ENCODE data around the gene EMID1.

Gene EMID1

GRCh38 chr22:29205594-29206371 is at the start of gene EMID1:
TSS of gene EMID1 (plus strand) at chr22:29205896. CDS start at chr22:29206039, 143 bp downstream.
- in situ Hi-C loops (cut with MboI; ENCODE audit: low sequenced_read_pairs) = no loop called here

GRCh38 chr22:29155966-29156365 is 49.7 kb upstream of the EMID1 start:
- in situ Hi-C loops (cut with MboI; ENCODE audit: low sequenced_read_pairs) = loop anchor here (10.0 kb wide), 1 partner anchor 99 kb away; no protein-coding TSS in a partner anchor

DNA sequence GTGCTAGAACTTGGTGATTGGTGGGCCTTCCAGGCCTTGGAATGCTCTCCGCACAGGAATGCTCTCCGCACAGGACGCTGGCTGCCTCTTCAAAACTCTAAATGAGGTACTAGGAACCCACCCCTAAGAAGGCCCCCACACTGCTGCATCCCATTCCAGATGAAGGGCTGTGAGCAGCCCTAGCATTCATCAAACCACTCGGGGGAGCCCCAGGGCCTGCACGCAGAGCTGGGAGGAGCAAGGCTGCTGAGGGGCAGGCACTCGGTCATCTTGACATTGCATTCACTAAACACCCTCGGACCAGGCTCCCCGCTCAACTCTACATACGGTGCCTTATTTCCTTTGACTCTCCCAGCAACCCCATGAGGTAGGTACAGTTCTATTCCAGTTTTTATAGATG is 49.2 kb upstream of the EMID1 start:
- in situ Hi-C loops (cut with MboI; ENCODE audit: low sequenced_read_pairs) = loop anchor here (10.0 kb wide), 1 partner anchor 98 kb away; no protein-coding TSS in a partner anchor

GRCh38 chr22:29157759-29158535 is 47.7 kb upstream of the EMID1 start:
- in situ Hi-C loops (cut with MboI; ENCODE audit: low sequenced_read_pairs) = loop anchor here (10.0 kb wide), 1 partner anchor 97 kb away; no protein-coding TSS in a partner anchor

GRCh38 chr22:29158546-29158945 is 47.1 kb upstream of the EMID1 start:
- in situ Hi-C loops (cut with MboI; ENCODE audit: low sequenced_read_pairs) = loop anchor here (10.0 kb wide), 1 partner anchor 96 kb away; no protein-coding TSS in a partner anchor

DNA sequence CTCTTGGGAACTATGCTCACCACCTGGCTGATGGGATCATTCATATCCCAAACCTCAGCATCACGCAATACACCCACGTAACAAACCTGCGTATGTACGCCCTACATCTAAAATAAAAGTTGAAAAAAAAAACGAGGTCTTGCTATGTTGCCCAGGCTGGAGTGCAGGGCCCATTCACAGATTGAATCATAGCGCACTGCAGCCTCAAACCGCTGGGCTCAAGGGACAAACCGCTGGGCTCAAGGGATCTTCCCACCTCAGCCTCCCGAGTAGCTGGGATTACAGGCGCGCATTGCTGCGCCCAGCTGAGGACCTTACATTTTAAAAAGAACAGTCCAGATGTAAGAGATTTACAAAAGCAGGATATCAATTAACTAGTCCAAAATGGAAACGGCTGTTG is 41.9 kb upstream of the EMID1 start:
- in situ Hi-C loops (cut with MboI; ENCODE audit: low sequenced_read_pairs) = no loop called here

- in situ Hi-C loops (cut with MboI; ENCODE audit: low sequenced_read_pairs) = no loop called here
These were observed 40.2 kb upstream of the EMID1 start for GRCh38 chr22:29165321-29166060.

- in situ Hi-C loops (cut with MboI; ENCODE audit: low sequenced_read_pairs) = no loop called here
These were observed 39.5 kb upstream of the EMID1 start for GRCh38 chr22:29166180-29166579.

DNA sequence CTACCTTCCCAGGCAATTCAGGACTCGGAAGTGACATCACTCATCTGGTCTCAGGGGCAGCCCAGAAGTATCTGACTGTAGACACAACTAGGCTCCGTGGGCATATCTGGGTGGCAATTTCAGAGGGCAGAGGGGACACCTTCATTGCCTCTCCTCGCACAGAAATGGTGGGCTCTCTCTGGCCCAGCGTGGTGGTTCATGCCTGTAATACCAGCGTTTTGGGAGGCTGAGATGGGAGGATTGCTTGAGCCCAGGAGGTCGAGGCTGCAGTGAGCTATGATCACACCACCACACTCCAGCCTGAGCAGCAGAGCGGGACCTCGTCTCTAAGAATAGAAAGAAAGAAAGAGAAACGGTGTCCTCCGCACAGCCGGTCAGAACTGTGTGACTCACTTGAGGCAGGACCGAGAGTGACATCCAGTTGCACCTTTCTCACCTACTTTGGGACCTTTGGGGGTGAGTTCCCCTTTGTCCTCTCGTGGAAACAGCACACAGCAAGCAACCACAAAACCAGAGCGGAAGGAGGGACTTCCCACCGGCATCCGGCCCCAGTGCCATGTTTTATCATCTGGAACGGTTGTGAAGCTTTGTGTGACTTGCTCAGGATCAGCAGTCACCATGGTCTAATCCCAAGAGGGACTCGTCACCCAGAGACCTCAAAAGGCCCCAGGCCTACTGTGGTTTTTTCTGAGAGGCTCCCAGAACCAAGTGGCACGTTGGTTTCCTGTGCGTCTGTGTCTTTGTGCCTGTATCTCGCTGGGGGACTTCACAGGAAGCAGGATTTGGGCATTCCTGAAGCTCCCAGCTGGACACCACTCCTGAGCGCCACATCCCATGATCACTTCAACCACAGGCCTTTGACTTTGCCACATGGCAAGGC is 38.4 kb upstream of the EMID1 start:
- in situ Hi-C loops (cut with MboI; ENCODE audit: low sequenced_read_pairs) = no loop called here

GRCh38 chr22:29171721-29172120 is 34.0 kb upstream of the EMID1 start:
- in situ Hi-C loops (cut with MboI; ENCODE audit: low sequenced_read_pairs) = no loop called here

- in situ Hi-C loops (cut with MboI; ENCODE audit: low sequenced_read_pairs) = no loop called here
These were observed 33.5 kb upstream of the EMID1 start for GRCh38 chr22:29172216-29172615.

GRCh38 chr22:29175312-29175835 is 30.3 kb upstream of the EMID1 start:
- in situ Hi-C loops (cut with MboI; ENCODE audit: low sequenced_read_pairs) = no loop called here

GRCh38 chr22:29183971-29184848 is 21.5 kb upstream of the EMID1 start:
- in situ Hi-C loops (cut with MboI; ENCODE audit: low sequenced_read_pairs) = no loop called here

DNA sequence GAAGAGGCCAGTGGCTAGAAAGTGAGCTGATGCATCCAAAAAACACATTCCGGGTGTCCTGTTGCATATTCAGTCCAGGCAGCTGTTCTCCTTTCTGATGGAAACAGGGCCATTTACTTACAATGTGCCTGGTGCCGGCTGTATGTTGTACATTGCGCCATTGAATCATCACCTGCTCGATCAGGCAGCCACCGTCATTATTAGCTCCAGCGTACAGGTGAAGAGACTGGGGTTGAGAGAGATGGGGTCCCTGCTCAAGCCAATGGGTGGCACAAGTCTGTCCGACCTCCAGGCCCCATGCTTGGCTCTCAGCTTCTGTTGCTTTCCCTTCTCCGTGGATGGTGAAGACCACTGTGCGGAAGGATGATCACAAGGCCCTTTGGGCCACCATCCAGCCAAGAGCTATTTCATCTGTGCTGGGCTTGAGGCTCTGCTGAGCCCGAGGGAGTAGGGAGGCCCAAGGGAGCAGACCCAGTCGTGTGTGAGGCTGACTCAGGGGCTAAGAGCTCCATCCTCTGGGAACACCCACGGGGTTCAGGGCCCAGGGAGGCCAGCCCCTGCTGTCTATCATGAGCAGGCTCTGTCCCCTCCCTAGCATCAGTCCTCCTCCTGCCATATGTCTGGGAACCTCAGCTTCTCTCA is 20.7 kb upstream of the EMID1 start:
- in situ Hi-C loops (cut with MboI; ENCODE audit: low sequenced_read_pairs) = no loop called here

DNA sequence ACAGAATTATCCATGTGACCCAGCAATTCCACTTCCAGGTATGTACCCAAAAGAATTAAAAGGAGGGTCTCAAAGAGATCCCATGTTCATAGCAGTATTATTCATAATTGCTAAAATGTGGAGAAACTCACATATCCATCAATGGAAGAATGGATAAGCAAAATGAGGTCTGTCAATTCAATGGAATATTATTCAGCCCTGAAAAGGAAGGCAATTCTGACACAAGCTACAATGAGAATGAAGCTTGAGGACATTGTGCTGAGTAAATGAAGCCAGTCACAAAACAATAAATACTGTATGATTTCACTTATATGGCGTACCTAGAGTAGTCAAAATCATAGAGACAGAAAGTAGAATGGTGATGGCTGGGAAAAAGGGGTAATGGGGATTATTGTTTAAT is 19.4 kb upstream of the EMID1 start:
- in situ Hi-C loops (cut with MboI; ENCODE audit: low sequenced_read_pairs) = no loop called here

GRCh38 chr22:29187831-29188230 is 17.9 kb upstream of the EMID1 start:
- in situ Hi-C loops (cut with MboI; ENCODE audit: low sequenced_read_pairs) = no loop called here

GRCh38 chr22:29190051-29190450 is 15.6 kb upstream of the EMID1 start:
- in situ Hi-C loops (cut with MboI; ENCODE audit: low sequenced_read_pairs) = no loop called here

- in situ Hi-C loops (cut with MboI; ENCODE audit: low sequenced_read_pairs) = no loop called here
These were observed 14.8 kb upstream of the EMID1 start for GRCh38 chr22:29190918-29191317.

- in situ Hi-C loops (cut with MboI; ENCODE audit: low sequenced_read_pairs) = no loop called here
These were observed 12.7 kb upstream of the EMID1 start for GRCh38 chr22:29193021-29193420.

Data from HL-60/S4 (cell line).